Dermis microvascular lymphatic vessel endothelial cell (primary cell): ENCODE results near the gene NOX5. TPM values are rescaled to one million over a fixed set of nuclear protein-coding genes. Genes with fewer than 3 reads are reported as not detected.
A peak's percentile ranks its signal among the peaks of the same experiment; 100 is the strongest.
"Not testable (repeated sequence)": the region's sequence is repeated elsewhere in the genome, so short reads cannot be mapped to it uniquely, and the experiment has no call there.

Experiments
- DNase-seq, 2 donors: peaks; one replicate each; pipeline versions ENCODE4 v3.0.0 to v3.0.0-alpha.2; 2010; ENCODE audit warnings: low read depth in 2 of 2
- total RNA-seq: library from RNA; depleted of rRNA; stranded (reverse); fragments of >200 nt; gene quantifications from 2 replicates; pipeline ENCODE4 v1.2.1, GENCODE V29; 2014

Gene NOX5
- total RNA-seq, 1 donor from 2014 or later = not detected

GRCh38 chr15:69058830-69059556 is 44.5 kb downstream of the NOX5 start:
- peak; percentile 56 to 80 for DNase-seq

DNA sequence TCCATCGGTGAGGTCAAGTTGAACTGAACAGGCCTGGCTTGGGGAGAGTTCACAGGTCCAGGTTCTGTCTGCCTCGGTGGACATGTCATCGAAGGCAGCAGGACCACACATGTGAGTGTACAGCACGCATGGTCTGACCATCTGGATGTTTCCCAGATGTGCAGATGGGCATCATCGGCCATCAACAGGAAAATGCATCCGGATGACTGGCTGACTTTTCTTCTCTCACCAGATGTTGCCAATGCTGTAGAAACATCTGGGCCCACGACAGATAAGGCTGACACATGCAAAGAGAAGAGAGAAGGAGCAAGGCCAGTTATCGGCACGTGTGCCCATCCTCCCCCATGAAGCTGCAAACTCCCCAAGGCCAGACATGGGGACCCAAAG is 45.1 kb downstream of the NOX5 start:
- DNase-seq = no peak

GRCh38 chr15:69060041-69060481 is 45.6 kb downstream of the NOX5 start:
- no peak for DNase-seq

GRCh38 chr15:69060744-69061143 is 46.2 kb downstream of the NOX5 start:
- DNase-seq = no peak

DNA sequence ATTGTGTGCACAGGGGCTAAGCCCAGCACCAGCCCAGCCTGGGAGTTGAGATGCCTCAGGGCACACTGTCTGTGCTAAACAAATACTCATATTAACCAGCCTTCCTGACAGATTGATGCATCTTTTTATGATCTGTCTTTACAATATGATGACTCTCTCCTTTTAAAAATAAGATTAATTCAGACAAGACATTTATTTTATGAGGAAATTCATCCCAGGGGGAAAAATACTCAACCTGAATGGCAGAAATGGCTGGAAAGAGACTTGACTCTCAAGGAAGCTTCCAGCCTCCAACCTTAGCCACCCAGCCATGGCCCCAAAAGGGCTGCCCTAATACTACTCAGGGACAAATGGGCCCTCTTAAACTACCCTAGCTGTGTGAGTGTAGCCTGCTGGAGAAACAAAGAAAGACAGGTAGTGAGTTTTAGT is 46.9 kb downstream of the NOX5 start:
- DNase-seq = no peak

DNA sequence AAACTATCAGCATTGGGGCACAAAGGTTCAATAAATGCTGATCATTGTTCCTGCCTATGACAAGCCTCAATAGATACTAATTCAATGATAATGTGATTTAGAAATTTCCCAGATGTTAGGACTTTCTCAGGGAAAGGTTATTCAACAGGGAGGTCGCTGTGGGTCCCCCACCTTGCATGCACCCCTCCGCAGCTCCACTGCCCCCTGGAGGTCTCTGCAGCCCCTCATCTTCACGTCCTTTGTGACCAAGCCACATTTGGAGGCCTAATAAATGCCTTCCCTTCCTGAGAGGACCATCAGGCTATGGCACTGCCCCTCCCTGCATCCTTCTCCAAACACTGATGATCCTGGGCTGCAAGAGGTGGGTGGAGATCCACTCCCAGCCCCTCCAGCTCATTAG is 50.2 kb downstream of the NOX5 start:
- DNase-seq = no peak

GRCh38 chr15:69066007-69066995 is 51.8 kb downstream of the NOX5 start:
- DNase-seq = no peak

DNA sequence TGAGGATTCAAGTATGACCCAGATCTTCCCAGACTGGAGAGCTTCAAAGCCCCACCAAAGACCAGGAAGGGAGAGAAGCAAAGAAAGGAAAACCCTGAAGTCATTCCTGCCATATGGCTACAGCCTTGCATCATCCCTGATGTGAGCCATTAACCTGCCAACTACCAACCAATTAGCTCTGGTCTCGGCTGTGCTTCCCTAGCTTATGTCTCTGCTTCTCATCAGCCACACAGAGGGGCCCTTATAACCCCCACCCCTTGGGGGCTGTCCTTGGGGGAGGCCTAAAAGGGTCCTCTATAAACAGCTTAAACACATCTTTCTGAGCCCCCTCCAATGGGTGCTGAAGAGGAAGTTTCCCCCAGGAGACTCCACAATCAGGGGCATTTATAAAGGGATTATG is 52.8 kb downstream of the NOX5 start:
- DNase-seq = no peak

DNA sequence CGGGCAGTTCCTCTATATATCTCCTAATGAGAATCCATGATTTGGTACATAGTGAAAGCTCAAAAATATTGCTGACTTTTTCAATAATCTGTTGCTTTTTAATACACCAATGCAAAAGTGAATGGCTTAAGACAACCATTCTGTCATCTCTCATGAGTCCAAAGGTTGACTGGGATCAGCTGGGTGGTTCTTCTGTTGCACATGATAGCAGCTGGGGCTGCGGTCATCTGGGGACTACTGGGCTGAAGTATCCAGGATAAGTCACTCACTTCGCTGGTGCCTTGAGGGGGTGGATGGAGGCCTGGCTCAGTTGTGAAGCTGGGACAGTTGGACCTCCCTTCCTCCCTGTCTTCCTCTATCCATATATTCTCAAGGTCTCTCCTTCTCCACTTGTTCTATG is 53.7 kb downstream of the NOX5 start:
- DNase-seq = no peak

GRCh38 chr15:69069290-69069689 is 54.8 kb downstream of the NOX5 start:
- not testable (repeated sequence) for DNase-seq

DNA sequence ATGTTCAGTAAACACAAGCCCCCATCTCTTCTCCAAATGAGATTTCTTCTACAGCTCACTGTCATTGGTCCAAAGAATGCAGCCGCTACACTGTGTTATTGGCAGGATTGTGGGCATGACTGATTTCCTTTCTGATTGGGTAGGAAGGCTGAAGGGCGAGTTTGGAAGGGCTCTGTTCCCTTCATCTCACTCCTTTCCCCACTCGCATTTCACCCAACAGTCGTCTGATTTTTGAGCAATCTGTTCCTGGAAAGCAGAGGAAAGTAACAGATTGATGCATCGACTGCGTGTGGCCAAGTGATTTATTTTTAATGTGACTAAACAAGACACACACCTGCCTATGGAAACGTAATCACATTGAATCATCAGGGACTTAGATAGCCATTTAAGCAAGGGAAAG is 55.5 kb downstream of the NOX5 start:
- no peak for DNase-seq

- DNase-seq = no peak
Observed at GRCh38 chr15:69070396-69070795, 55.9 kb downstream of the NOX5 start.

- no peak for DNase-seq
Observed at GRCh38 chr15:69071260-69071659, 56.8 kb downstream of the NOX5 start.

- no peak for DNase-seq
Observed at GRCh38 chr15:69072906-69073305, 58.4 kb downstream of the NOX5 start.

DNA sequence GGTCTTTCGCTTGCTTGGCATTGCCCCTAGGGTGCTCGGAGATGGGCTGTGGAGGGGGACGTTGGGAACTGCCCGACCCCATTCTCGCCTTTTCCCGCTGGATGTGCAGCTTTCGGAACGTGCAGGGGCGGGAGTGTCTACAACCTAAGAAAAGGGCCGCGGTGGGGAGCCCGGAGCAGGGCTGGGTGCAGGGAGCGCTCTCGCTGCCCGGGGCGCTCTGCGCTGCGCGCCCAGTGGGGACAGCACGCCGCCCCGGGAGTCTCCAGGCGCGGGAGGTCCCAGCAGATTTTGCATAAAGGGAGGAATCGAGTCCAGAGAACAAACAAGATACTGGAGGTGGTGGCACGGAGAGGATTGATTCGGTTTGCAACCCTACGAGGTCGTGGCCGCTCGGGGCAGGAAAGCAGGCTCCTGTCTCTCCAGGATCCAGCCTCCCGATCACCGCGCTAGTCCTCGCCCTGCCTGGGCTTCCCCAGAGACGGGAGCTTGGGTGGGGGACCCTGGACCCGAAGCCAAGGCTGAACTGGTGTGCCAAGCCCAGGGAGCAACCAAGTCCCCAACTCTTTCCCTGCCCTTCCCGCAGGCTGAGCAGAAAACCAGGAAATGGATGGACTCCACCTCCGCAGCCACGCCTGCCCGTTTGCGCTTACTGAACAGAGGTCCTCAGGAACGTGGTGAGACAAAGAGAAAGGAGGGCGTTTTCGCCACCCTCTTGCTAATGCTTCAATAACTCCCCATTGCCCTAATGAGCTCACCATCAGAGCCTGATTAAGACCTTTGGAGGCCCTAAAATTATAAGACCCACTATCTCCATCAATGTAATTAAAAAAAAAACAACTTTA is 59.7 kb downstream of the NOX5 start:
- DNase-seq = peak in 1 of 2 donors; percentile 61

GRCh38 chr15:69074843-69075224 is 60.3 kb downstream of the NOX5 start:
- no peak for DNase-seq

DNA sequence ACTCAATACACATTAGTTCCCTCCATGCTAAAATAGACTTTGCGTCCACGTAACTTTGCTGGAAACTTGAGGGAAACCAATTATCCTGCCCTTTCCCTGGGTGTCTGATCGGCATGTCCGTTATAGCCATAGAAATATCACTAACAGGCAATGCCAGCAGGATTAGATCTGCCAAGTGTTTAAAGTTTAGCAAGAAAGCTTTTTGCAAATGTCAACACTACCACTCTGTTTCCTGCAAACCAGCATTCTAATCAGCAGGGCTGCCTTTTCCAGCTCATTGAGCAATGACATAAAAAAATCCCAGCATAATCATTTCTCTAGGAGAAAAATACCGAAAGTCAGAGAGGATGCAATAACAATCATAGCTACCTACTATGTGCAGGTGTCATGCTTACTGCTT is 60.9 kb downstream of the NOX5 start:
- DNase-seq = no peak

- DNase-seq = no peak
Observed at GRCh38 chr15:69076756-69077155, 62.3 kb downstream of the NOX5 start.

GRCh38 chr15:69078638-69079037 is 64.1 kb downstream of the NOX5 start:
- DNase-seq = no peak

DNA sequence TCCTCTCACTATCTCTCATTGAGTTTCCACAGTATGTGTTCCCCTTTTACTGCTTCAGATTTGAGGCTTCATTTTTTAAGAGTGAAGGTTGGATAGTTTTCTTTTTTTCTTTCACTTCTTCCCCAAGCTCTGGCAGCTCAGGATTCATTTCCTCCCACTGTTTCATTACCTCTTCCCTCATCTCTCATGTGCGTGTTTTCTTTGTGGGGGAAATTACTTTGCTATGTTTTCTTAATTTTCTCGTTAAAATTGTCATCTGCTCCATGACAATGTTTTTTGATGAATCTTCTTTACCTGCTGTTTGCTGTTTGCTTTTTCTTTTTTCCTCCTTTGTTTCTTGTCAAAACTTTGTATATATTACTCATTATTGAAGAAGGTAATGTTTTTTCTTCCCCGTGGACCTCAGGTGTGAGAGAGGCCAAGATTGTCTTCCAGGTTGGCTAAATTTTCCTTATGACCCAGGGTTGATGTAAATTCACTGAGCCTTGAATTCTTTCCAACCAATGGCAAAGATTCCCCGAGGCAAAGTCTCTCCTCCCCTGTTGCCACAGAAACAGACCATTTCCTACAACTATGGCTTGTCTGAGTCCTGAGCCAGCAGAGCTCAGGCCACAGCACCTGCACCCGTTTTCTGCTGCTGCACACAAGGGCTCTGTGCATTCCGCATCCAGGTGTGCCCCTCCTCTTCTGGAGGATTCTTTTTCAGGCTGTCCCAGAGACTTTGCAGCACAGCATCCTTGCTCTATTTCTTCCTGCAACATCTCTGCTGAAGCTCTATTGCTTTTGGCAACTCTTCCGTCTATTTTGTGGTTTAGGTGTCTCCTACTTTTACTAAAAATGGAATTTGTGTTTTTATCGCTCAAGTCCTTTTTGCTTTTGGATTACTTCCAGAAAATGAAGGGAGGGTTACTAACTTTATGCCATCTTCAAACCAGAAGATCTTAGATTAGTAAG is 66.1 kb downstream of the NOX5 start:
- peak in 1 of 2 donors; percentile 63 for DNase-seq
